Stimulated activated CD8-positive, alpha-beta memory T cell treated with anti-CD3 and anti-CD28 coated beads, Interleukin-12 subunit alpha, Interleukin-12 subunit beta, amount 100 ng/mL, for 24 hours (primary cell): ENCODE measurements around the gene SPATA45.

Experiments used
- DNase-seq: peaks from one replicate; pipeline ENCODE4 v3.0.0-alpha.2; 2020; ENCODE audit errors: extremely low read depth

Gene SPATA45

DNA sequence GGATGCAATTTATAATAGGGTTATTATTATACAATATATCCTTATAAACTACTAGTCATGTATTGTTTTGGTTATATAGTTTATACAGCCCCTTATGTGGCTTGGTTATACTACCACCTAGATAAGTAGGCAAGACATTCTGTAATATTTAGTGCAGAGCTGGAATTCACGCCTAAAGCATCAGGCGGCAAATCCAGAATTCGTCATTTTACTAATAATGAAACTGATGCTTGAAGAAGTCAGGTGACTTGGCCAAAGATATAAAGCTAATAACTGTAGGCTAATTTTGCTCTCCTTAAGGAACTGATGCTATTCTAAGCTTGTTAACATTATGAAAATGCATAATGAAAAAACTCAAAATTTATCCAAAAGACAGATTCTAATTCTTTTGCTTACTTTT is 66.7 kb downstream of the SPATA45 start:
- no peak for DNase-seq
